PC-9 (cell line): ENCODE measurements around the gene HSPA12A.

Experiments used
- EZH2 ChIP-seq: fragments of 200-600 bp; sonication (generic); IDR thresholded peaks from 2 replicates; pipeline ENCODE4 v1.8.0; 2017; ENCODE audit warnings: antibody characterized with exemption, low read depth
- TF ChIP-seq, protein P1 (sequence below): fragments of 200-600 bp; sonication (generic); conservative IDR thresholded peaks from 2 replicates; pipeline ENCODE4 v1.6.1; 2017; ENCODE audit warnings: mixed run types, antibody characterized with exemption, mild to moderate bottlenecking, moderate library complexity

DNA sequence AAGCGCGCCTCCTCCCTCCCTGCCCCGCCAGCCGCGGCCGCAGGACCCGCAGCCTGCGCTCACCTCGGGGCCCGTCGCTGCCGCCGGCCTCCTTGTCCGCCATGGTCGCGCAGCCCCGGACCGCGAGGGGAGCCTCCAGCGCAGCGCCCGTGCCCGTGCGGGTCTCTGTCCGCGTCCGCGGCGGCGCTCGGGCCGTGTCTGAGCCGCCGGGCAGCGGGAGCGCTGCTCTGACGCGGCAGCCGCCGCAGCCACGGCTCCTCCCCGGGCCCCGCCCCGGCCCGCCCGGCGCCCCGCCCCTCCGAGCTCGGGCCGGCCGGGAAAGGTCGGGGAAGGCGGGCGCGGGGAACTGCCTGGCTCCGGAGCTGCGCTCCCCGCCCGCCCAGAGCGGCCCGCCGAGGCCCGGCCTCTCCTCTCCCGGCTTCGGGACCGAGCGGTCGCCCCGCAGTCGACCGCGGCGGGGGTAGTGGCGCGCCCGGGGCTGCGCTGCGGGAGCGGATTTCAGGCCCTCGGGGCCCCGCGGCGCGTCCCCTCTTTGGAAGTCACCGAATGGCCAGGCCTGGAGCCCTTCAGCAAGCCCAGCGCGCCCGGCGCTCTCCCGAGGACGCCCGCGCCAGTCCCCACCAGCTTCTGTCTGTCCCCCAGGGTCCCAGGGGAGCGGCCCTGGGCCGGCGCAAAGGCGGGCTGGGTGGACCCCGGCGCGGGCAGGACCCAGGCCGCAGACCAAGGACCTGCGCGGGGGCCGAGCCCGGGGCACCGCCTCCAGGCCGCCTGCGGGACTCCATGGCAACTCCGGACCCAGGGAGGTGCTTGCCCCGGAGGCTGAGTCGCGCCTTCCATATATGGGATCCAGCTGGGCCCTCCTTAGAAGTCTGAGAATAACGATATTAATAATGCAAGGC is at the start of gene HSPA12A:
- TF ChIP-seq, protein P1, sequence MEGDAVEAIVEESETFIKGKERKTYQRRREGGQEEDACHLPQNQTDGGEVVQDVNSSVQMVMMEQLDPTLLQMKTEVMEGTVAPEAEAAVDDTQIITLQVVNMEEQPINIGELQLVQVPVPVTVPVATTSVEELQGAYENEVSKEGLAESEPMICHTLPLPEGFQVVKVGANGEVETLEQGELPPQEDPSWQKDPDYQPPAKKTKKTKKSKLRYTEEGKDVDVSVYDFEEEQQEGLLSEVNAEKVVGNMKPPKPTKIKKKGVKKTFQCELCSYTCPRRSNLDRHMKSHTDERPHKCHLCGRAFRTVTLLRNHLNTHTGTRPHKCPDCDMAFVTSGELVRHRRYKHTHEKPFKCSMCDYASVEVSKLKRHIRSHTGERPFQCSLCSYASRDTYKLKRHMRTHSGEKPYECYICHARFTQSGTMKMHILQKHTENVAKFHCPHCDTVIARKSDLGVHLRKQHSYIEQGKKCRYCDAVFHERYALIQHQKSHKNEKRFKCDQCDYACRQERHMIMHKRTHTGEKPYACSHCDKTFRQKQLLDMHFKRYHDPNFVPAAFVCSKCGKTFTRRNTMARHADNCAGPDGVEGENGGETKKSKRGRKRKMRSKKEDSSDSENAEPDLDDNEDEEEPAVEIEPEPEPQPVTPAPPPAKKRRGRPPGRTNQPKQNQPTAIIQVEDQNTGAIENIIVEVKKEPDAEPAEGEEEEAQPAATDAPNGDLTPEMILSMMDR: no peak
- no peak for TF ChIP-seq EZH2
